NCI-H345 (cell line): ENCODE measurements around the gene STAM.
"Not testable (repeated sequence)": the region's sequence is repeated elsewhere in the genome, so short reads cannot be mapped to it uniquely, and the experiment has no call there.

Source experiments
- DNase-seq: peaks from one replicate; lab custom pipeline; 2025; lab: John Stamatoyannopoulos, UW

Gene STAM

DNA sequence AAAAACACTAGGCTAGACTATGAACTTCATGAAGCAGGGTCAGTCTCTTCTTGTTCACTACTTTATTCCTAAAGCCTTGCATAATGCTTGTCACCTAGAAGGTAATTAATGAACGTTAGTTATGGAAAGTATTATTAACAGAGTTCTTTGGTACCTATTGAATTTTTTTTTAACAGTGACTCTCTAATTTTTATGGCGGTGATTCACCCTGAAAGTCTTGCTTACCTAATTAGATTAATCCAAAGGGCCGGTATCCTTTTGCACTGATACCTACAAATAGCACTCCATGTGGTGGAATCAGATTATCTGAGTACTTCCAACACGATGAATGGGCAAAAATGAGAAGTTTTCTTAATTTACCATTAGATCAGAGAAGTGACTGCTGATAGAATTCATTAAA is 31.7 kb downstream of the STAM start:
- DNase-seq: no peak

DNA sequence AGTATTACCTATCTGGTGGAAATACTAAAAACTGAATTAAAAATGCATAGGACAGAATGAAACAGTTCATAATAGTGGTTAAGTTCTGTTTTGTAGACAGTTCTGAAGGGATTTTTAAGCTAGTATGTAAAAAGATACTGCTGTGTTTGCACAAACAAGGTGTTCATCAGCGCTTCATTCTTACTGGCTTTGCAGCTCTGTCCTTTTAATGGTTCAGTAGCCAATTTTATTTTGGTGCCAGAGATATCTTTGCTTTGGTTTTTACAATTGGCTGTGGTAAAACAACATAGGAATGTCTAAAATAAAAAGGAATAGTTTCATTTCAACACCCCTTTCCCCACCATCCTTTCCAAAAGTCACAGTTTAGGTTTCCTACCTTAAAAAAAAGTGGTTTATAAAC is 33.0 kb downstream of the STAM start:
- no peak for DNase-seq

DNA sequence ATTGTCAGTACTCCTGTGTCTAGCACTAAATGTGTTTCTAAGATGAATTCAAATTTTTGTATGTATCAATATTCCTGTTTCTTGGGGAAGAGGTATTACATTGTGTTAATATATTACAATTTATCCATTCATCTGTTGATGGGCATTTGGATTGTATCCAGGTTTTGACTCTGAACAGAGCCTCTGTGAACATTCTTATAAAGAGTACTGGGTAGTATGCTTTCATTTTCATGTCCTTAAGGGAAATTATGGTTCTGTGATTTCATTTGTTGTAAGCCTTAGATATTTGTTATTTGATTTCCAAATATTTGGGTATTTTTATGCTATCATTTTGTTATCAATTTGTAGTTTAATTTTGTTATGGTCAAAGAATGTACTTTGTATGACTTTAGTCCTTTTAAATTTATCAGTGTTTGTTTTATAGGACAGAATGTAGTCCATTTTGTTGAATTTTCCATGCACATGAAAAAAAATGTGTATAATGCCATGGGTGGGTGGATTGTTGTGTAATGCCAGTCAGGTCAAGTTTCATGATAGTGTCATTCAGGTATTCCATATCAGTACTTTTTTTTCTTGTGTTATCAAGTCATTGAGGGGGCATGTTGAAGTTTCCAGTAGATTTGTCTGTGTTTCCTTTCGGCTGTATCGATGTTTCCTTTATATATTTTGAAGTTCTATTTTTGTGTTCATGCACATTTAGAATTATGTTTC is 38.4 kb downstream of the STAM start:
- no peak for DNase-seq

DNA sequence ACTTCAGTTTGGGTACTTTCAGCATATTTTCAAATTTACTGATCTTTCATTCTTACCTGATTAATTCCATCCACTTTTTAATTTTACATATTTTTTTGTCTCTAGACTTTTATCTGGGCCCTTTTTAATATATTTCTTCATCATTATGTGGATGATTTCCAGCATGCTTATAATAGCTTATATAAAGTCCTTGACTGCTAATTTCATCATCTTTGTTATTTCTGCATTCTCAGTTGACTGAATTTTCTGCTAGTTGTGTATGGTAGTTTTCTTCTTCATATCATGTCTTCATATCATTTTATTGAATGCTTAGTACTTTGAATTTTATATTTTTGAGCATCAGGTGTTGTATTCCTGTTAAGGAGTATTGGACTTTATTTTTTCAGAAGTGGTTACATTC is 39.6 kb downstream of the STAM start:
- DNase-seq: no peak

DNA sequence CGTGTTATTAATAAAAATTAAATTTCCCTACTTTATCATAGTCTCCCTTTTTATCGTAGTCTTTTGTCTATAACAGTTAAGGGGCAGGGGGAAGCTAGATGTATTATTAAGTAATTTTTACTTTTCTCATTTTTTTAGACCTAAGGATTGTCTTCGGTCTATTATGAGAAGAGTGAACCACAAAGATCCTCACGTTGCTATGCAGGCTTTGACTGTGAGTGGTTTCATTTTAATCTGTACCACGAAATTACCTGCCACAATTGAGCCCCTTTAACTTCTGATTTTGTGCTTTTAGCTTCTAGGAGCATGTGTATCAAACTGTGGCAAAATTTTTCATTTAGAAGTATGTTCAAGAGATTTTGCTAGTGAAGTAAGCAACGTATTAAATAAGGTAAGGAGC is 40.6 kb downstream of the STAM start:
- DNase-seq: no peak

DNA sequence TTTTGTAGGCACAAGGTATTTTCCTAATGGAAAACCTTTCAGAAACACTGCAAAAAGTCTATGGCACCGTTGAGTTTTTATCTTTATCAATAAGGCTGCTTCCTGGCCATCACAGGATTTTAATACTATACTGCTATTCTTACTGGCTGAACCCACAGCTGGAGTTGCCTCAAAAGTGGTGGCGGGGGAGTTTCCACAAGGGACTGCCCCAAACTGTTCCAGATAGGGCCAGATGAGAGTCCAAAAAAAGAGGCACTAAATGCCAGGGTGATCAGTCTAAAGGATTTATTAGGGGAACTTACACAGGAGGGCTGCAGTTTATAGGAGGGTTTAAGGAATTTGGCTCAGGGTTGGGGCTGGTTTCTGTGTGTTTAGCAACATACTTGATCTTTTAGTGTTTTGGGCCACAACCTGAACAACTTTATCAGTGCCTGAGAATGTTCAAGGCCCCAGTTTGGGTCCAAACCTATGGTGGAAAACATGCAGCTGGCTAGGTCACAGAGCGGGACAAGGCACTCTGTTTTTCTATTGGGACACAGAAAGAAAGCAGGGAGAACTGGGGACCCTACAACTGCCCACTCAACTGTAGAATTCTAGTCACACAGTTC is 41.4 kb downstream of the STAM start:
- no peak for DNase-seq

DNA sequence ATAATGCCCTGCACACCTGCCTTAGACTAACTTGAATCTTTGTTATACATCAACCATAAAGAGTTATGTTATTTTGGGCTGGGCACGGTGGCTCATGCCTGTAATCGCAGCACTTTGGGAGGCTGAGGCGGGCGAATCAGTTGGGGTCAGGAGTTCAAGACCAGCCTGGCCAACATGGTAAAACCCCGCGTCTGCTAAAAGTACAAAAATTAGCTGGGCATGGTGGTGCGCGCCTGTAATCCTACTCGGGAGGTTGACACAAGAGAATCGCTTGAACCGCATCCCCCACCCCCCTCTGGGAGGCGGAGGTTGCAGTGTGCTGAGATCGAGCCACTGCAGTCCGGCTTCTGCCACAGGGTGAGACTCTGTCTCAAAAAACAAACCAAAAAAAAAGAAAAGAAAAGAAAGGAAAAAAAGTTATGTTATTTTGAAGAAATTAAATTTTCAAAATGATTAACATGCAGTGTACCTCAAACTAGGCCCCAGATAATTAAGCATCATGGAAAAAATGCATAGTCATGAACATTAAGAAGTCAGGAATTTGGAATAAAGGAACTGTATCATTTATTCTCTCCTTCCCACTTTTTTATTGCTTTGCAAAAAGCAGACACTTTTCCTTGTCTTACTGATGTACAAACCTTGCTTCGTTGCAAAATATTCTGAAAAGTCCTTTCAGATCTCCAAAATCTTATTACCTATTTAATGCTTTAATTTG is 43.3 kb downstream of the STAM start:
- DNase-seq: no peak

- no peak for DNase-seq
Measured at GRCh38 chr10:17689137-17689536, 45.2 kb downstream of the STAM start.

DNA sequence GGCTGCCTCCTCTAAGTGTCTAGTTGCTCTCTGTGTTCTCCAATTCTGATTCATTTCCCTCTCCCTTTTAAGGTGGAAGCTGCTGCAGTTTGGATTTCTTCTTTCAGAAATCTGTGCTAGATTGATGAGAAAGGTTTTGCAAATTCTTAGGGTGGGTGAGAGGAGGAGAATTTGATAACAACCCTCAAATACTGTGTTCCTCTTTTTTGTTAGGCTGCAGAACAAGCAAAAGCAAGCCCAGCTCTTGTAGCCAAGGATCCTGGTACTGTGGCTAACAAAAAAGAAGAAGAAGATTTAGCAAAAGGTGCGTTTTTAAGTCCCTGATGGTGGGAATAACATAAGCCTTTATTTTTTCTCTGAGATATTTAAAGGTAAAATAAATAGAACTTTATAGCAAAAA is 49.1 kb downstream of the STAM start:
- DNase-seq: no peak

GRCh38 chr10:17698696-17699095 is 54.7 kb downstream of the STAM start:
- no peak for DNase-seq

DNA sequence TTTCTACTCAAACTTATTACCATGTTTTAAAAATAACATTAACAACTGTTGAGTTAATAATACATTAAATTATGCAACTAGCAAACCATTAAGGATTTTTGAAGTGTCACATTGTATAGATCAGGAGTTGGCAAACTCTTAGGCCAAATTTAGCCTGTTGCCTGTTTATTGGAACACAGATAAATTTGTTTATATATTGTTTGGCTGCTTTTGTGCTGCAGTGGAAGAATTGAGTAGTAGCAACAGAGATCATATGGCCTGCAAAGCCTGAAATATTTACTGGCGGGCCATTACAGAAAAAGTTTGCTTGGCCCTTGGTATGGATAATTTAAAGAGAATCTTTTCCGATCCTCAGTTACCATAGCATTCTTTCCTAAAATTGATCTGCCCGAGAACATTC is 57.4 kb downstream of the STAM start:
- no peak for DNase-seq

DNA sequence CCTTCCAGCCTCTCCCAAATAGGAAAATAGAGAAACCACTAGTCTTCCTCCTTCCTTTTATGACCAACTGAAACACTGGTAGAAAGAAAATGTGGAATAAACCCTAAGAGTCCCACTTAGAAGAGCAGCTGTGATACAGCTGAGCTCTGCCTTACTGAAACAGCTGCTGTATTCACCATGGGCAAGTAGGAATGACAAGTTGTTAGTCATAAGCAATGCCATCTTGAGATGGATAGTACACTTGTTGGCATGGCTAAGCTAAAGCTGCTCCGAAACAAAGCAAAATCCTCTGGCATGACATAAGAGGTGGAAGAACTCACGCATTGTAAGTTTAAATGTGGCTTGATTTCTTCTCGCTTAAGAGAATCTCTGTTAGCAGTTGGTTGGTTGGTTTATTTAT is 59.8 kb downstream of the STAM start:
- no peak for DNase-seq

DNA sequence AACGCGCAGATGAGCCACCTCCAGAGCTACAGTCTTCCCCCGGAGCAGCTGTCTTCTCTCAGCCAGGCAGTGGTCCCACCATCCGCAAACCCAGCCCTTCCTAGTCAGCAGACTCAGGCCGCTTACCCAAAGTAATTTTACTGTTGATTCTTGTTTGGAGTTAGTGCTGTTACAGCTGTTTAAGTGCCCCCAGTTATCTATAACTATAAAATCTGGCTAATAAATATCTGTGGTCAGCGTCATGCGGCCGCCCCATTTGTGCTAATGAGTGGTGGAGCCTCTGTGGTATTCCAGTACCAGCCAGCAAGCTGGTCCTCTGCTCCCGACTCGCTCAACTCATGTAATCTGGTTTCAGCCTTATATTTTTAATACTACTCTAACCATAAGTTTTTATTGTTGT is 64.9 kb downstream of the STAM start:
- no peak for DNase-seq

DNA sequence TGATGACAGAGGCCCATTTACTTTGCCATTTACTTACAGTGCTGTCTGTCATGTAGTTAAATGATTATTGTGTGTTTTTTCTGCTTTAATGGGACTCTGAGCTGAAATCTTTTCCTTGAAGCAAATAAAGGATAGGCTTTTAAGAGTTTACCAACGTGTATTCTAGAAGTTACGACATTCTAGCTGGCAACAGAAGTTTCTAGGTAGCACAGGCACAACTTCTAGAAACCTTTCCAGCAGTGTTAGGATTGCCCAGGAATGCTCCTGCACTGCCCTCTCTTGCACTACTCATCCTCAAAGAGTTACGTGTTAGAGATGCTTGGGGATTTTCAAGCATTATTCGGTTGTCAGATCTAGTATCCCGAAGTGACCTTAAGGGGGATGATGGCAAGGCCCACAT is 65.5 kb downstream of the STAM start:
- no peak for DNase-seq

DNA sequence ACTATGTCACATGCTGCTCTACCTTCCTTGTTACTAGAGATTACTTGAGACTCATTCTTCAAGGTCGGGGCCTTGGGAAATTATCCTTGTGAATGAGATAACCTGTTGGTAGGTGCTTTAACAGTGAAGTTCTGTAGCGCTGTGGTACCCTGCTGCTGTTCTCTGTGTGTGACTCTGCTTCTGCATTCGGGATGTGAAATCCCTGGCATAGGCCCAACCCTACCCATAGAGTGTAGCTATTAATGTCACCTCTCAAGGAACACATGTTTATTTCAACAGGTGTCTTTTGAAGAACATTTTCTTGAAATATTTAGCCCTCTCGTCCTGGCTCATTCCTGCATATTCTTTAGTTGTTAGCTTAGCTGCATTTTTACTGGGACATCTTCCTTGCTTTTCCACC is 66.2 kb downstream of the STAM start:
- no peak for DNase-seq

- no peak for DNase-seq
Measured at GRCh38 chr10:17712053-17712452, 68.1 kb downstream of the STAM start.

DNA sequence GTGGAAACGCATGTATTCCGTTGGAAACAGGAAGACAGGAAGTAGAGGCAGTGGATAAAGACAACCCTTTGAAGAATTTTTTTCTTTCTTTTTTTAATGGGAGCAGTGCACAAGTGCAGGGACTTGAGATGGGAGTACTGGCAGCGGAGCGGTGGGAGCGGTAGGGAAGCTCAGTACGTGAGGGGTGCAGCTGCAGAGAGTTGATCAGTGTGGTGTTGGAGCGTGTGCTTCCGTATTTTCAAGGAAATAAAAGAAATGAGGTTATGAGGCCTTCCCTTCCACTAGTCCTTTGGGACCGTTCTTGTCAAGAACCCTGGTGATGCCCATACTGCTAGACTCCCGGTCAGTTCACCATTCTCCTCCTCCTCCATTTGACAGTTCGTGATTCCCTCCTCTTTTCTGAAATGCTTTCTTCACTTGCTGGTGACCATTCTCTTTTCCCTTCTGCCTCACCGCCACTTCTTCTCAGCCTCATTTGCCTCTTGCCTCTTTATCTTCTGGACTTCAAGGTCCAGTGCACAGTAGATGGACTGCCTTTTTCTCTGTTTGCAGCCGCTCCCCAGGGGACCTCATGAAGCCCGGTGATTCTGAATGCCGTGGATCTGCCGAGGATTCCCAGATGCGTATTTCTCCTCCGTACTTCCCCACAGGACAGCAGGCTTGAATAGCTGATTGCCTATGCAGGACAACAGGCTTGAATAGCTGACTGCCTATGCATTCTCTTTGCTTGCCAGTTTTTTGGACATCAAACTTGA is 68.9 kb downstream of the STAM start:
- no peak for DNase-seq

DNA sequence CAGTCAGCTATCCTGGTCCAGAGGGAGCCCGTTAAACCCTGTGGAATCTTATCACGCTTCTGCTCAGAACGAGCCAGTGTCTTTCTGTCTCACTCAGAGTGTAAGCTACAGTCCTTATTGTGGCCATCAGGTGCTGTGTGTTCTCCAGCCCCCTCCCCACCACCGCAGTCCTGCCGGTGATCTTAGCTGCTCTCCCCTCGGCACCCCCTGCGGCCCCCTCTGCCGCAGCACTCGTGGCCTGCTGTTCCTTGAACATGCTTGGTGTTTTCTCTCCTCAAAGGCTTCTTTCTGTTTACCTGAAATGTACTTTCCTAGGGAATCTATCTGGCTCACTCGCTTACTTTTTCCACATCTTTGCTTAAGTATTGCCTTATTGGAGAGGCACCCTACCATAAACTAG is 69.8 kb downstream of the STAM start:
- DNase-seq: no peak

- no peak for DNase-seq
Measured at GRCh38 chr10:17716161-17716560, 72.2 kb downstream of the STAM start.

GRCh38 chr10:17722317-17723014 is 78.5 kb downstream of the STAM start:
- not testable (repeated sequence) for DNase-seq

DNA sequence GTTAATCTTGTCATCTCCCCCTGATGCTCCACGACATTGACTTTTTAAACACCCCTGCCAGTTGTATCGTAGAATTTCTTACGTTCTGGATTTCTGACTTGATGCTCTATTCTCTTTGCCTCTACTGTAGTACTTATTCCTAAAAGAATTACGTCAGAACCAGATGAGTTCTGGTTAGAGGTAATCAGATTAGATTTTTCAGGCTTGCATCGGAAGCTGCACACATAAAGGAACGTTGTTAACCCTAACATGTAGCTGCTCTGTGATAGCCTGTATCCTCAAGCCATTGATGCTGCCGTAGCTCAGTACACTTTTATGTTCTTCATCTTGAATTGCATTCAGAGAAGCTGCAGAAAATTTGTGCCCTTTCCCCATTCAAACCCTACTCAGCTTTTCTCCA is 81.8 kb downstream of the STAM start:
- DNase-seq: no peak

GRCh38 chr10:17729630-17730029 is 85.7 kb downstream of the STAM start:
- DNase-seq: no peak
